Measurements from ENCODE around the gene COL8A2.

The COL8A2 gene

GRCh38 chr1:36092166-36092797 lies 32.7 kb downstream of the COL8A2 start:
- Histone ChIP-seq H3K36me3 (ENCODE audit: control insufficient read depth, low read depth, low read length) (peaks cover 38% of the 10 kb centered on the region), H3K4me3 (ENCODE audit: low read length) (no peak overlapping the region), H3K9ac (ENCODE audit: low read length) (no peak overlapping the region), H3K4me1 (ENCODE audit: control insufficient read depth, low read depth, low read length) (peaks cover 11% of the 10 kb centered on the region), H3K27me3 (ENCODE audit: control insufficient read depth, insufficient read depth, low read length) (no peaks in the 10 kb centered on the region), H3K9me3 (ENCODE audit: control insufficient read depth, low read depth, low read length) (no peaks in the 10 kb centered on the region), H3K27ac (ENCODE audit: low read length) (no peak overlapping the region)

- peaks cover 6% of the 10 kb centered on the region for H3K4me1 ChIP-seq (ENCODE audit: control insufficient read depth, low read depth, low read length)
- no peak overlapping the region for H3K4me3 ChIP-seq (ENCODE audit: low read length)
- peaks cover 38% of the 10 kb centered on the region for H3K36me3 ChIP-seq (ENCODE audit: control insufficient read depth, low read depth, low read length)
- H3K9ac ChIP-seq (ENCODE audit: low read length) = no peak overlapping the region
- no peaks in the 10 kb centered on the region for H3K9me3 ChIP-seq (ENCODE audit: control insufficient read depth, low read depth, low read length)
- H3K27me3 ChIP-seq (ENCODE audit: control insufficient read depth, insufficient read depth, low read length) = no peaks in the 10 kb centered on the region
- H3K27ac ChIP-seq (ENCODE audit: low read length) = no peak overlapping the region
Observed at GRCh38 chr1:36091698-36092097, 33.3 kb downstream of the COL8A2 start.

DNA sequence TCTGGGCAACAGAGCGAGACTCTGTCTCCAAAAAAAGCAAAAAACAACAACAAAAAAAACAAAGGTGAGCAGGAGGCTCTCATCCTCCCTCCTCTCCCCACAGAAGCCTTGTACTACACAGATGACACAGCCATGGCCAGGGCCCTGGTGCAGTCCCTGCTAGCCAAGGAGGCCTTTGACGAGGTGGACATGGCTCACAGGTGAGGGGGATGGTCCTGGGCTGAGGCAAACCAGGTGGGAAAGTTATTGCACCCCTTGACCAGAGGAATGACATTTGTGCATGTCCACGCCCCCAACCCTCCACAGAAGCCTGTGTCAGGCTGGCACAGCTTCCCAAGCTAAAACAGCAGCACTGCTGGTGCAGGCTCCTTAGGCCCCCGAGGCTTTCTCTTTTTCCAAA lies 33.9 kb downstream of the COL8A2 start:
- no peaks in the 10 kb centered on the region for H3K27me3 ChIP-seq (ENCODE audit: control insufficient read depth, insufficient read depth, low read length)
- no peak overlapping the region for H3K4me3 ChIP-seq (ENCODE audit: low read length)
- no peak overlapping the region for H3K9ac ChIP-seq (ENCODE audit: low read length)
- no peak overlapping the region for H3K27ac ChIP-seq (ENCODE audit: low read length)
- H3K4me1 ChIP-seq (ENCODE audit: control insufficient read depth, low read depth, low read length) = peaks cover 6% of the 10 kb centered on the region
- H3K9me3 ChIP-seq (ENCODE audit: control insufficient read depth, low read depth, low read length) = no peaks in the 10 kb centered on the region
- H3K36me3 ChIP-seq (ENCODE audit: control insufficient read depth, low read depth, low read length) = peaks cover 38% of the 10 kb centered on the region

GRCh38 chr1:36089393-36090121 lies 35.5 kb downstream of the COL8A2 start:
- Histone ChIP-seq H3K36me3 (ENCODE audit: control insufficient read depth, low read depth, low read length) (peaks cover 27% of the 10 kb centered on the region), H3K9me3 (ENCODE audit: control insufficient read depth, low read depth, low read length) (no peaks in the 10 kb centered on the region), H3K27me3 (ENCODE audit: control insufficient read depth, insufficient read depth, low read length) (peaks cover 5% of the 10 kb centered on the region), H3K9ac (ENCODE audit: low read length) (peak overlapping the region; percentile 64), H3K27ac (ENCODE audit: low read length) (no peak overlapping the region), H3K4me1 (ENCODE audit: control insufficient read depth, low read depth, low read length) (peaks cover 6% of the 10 kb centered on the region), H3K4me3 (ENCODE audit: low read length) (peak overlapping the region; percentile 90)

DNA sequence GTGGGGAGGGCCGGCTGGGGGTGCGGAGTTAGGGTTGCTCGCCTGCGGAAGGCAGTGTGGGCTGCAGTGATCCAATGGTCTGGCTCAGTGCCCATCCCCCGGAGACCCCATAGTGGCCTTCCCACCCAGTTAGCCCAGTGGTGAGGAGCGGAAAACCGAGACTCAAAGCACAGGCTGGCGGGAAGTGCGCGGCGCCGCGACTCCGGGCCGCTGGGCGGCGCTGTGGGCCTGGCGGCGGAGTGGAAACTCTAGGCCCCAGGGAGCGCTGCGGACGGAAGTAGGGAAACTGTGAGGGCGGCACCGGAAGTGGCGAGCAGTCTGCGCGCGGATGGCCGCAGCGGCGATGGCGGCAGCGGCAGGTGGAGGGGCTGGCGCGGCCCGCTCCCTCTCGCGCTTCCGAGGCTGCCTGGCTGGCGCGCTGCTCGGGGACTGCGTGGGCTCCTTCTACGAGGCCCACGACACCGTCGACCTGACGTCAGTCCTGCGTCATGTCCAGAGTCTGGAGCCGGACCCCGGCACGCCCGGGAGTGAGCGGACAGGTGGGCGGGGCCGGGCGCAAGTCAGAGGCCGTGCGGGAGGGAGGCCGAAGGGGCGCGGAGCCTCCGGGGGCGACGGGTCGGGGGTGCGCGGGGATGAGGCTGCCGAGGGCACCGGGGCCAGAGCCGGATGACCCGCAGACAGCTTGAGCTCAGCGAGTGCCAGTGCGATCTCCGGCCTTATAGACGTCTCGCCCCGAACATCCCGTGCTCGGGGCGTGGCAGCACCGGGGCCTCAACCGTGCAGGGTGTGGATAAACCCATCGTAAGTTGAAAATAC lies 36.2 kb downstream of the COL8A2 start, which contains the start of gene ADPRS:
Gene ADPRS, plus strand, starts transcription at position 316 of the 816 bp plus-strand sequence. Its CDS starts 13 bp downstream, at position 329.
- H3K4me3 ChIP-seq (ENCODE audit: low read length) = peak within 1 kb of the TSS; percentile 90
- peak within 1 kb of the TSS; percentile 64 for H3K9ac ChIP-seq (ENCODE audit: low read length)
- H3K4me1 ChIP-seq (ENCODE audit: control insufficient read depth, low read depth, low read length) = peaks cover 6% of the 10 kb centered on the region
- H3K36me3 ChIP-seq (ENCODE audit: control insufficient read depth, low read depth, low read length) = peaks cover 20% of the 10 kb centered on the region
- H3K27ac ChIP-seq (ENCODE audit: low read length) = no peak within 1 kb of the TSS
- peaks cover 9% of the 10 kb centered on the region for H3K27me3 ChIP-seq (ENCODE audit: control insufficient read depth, insufficient read depth, low read length)
- H3K9me3 ChIP-seq (ENCODE audit: control insufficient read depth, low read depth, low read length) = no peaks in the 10 kb centered on the region

DNA sequence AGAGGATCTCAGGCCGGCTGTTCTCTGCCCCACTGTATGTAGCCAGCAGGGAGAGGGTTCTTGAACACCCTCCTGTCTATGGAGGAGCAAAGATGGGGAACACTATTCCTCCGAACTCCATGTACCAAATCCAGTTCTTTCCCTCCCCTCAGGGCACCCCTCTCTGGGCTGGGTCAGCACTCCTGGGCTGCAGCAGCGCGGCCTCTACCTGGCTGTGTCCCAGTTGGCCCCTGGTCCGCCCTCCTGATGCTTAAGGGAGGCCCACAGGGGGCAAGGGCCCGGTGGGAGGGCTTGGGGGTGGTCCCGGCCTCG lies 36.8 kb downstream of the COL8A2 start:
- Histone ChIP-seq H3K27me3 (ENCODE audit: control insufficient read depth, insufficient read depth, low read length) (peaks cover 9% of the 10 kb centered on the region), H3K4me3 (ENCODE audit: low read length) (peak overlapping the region; percentile 90), H3K27ac (ENCODE audit: low read length) (no peak overlapping the region), H3K36me3 (ENCODE audit: control insufficient read depth, low read depth, low read length) (peaks cover 15% of the 10 kb centered on the region), H3K9me3 (ENCODE audit: control insufficient read depth, low read depth, low read length) (no peaks in the 10 kb centered on the region), H3K9ac (ENCODE audit: low read length) (peak overlapping the region; percentile 15), H3K4me1 (ENCODE audit: control insufficient read depth, low read depth, low read length) (peaks cover 6% of the 10 kb centered on the region)

DNA sequence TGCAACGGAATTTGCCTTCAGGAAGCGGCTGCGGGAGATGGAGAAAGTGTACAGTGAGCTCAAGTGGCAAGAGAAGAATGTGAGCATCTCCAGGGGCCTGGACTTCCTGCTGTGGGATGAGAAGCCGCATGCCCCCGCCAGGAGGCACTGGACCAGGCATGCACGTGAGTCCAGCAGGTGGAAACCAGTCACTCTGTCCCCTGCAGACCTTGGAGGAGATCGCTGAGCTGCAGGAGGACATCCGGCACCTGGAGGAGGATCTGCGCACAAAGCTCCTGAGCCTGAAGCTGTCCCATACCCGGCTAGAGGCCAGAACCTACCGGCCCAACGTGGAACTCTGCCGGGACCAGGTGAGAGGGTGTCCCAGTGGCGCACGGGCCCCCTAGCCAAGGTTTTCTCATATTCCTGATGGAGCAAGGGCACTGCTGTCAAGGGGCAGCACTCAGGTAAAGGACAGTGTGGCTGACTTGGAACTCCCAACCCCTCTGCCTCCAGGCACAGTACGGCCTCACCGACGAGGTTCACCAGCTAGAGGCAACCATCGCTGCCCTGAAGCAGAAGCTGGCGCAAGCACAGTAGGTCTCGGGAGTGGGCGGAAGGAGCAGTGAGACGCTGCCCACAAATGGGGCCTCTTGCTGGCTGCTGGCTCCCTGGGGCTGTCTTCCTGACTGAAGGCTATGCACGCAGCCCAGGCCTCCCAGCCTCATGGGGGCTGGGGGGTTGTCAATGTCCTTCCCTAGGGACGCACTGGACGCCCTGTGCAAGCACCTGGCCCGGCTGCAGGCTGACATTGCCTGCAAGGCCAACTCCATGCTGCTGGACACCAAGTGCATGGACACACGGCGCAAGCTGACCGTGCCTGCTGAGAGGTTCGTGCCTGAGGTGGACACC lies 37.5 kb downstream of the COL8A2 start:
- no peak overlapping the region for H3K27ac ChIP-seq (ENCODE audit: low read length)
- peaks cover 7% of the 10 kb centered on the region for H3K36me3 ChIP-seq (ENCODE audit: control insufficient read depth, low read depth, low read length)
- no peak overlapping the region for H3K4me3 ChIP-seq (ENCODE audit: low read length)
- peaks cover 6% of the 10 kb centered on the region for H3K4me1 ChIP-seq (ENCODE audit: control insufficient read depth, low read depth, low read length)
- no peak overlapping the region for H3K9ac ChIP-seq (ENCODE audit: low read length)
- H3K27me3 ChIP-seq (ENCODE audit: control insufficient read depth, insufficient read depth, low read length) = peaks cover 9% of the 10 kb centered on the region
- no peaks in the 10 kb centered on the region for H3K9me3 ChIP-seq (ENCODE audit: control insufficient read depth, low read depth, low read length)

DNA sequence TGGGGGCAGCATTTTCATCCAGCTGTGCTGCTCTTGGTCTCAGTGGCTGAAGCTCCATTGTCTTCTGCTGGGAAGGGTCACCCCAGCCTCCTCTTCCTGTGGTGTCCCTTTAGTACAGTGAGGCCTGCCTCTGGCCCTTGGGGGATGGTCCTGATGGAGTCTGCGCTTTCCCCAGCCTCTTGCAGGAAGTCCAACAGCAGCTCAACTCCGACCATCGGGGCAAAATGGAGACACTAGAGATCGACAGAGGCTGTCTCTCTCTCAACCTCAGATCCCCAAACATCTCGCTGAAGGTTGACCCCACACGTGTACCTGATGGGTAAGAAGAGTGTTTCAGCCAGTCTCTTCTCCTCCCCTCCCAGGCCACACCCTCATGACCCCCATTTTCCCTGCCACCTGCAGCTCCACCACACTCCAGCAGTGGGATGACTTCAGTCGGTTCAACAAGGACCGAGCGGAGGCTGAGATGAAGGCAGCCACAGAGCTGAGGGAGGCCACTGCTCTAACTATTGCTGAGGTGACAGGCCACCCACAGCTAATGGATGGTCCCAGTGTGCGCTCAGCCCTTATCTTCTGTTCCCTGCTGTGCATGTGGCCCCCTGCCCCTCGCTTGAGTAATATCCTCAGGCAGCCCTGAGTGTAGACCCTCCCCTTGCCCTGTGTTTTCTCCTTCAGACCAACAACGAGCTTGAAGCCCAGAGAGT lies 38.3 kb downstream of the COL8A2 start:
- Histone ChIP-seq H3K27ac (ENCODE audit: low read length) (no peak overlapping the region), H3K4me3 (ENCODE audit: low read length) (no peak overlapping the region), H3K36me3 (ENCODE audit: control insufficient read depth, low read depth, low read length) (peaks cover 3% of the 10 kb centered on the region), H3K9ac (ENCODE audit: low read length) (no peak overlapping the region), H3K9me3 (ENCODE audit: control insufficient read depth, low read depth, low read length) (no peaks in the 10 kb centered on the region), H3K4me1 (ENCODE audit: control insufficient read depth, low read depth, low read length) (peaks cover 6% of the 10 kb centered on the region), H3K27me3 (ENCODE audit: control insufficient read depth, insufficient read depth, low read length) (peaks cover 9% of the 10 kb centered on the region)

- Histone ChIP-seq H3K4me3 (ENCODE audit: low read length) (no peak overlapping the region), H3K27me3 (ENCODE audit: control insufficient read depth, insufficient read depth, low read length) (peaks cover 9% of the 10 kb centered on the region), H3K9me3 (ENCODE audit: control insufficient read depth, low read depth, low read length) (no peaks in the 10 kb centered on the region), H3K9ac (ENCODE audit: low read length) (no peak overlapping the region), H3K36me3 (ENCODE audit: control insufficient read depth, low read depth, low read length) (no peaks in the 10 kb centered on the region), H3K4me1 (ENCODE audit: control insufficient read depth, low read depth, low read length) (peaks cover 6% of the 10 kb centered on the region), H3K27ac (ENCODE audit: low read length) (no peak overlapping the region)
Observed at GRCh38 chr1:36085686-36086526, 39.1 kb downstream of the COL8A2 start.

- no peak overlapping the region for H3K4me3 ChIP-seq (ENCODE audit: low read length)
Observed at GRCh38 chr1:36085126-36085525, 39.9 kb downstream of the COL8A2 start.

More at GRCh38 chr1:36085126-36085525, 39.9 kb downstream of the COL8A2 start:
- no peaks in the 10 kb centered on the region for H3K36me3 ChIP-seq (ENCODE audit: control insufficient read depth, low read depth, low read length)
- no peak overlapping the region for H3K27ac ChIP-seq (ENCODE audit: low read length)
- H3K4me1 ChIP-seq (ENCODE audit: control insufficient read depth, low read depth, low read length) = peaks cover 6% of the 10 kb centered on the region
- H3K27me3 ChIP-seq (ENCODE audit: control insufficient read depth, insufficient read depth, low read length) = peaks cover 9% of the 10 kb centered on the region
- no peaks in the 10 kb centered on the region for H3K9me3 ChIP-seq (ENCODE audit: control insufficient read depth, low read depth, low read length)
- H3K9ac ChIP-seq (ENCODE audit: low read length) = no peak overlapping the region

All from iPS-18a (cell line).